M059J (cell line): ENCODE results near the gene IER2. TPM values are rescaled to one million over a fixed set of nuclear protein-coding genes. Genes with fewer than 3 reads are reported as not detected.
A peak's percentile ranks its signal among the peaks of the same experiment; 100 is the strongest.

Source experiments
- DNase-seq: peaks from one replicate; pipeline ENCODE4 v3.0.0-alpha.2; 2012; ENCODE audit warnings: low read depth
- total RNA-seq: library from RNA; depleted of rRNA; stranded (reverse); fragments of >200 nt; shearing (Covaris generic); gene quantifications from 2 replicates; pipeline ENCODE4 v1.2.3, GENCODE V29; 2014; rRNA removed

The IER2 gene
- total RNA-seq = 16.6 and 33.0 TPM in 2 replicates

DNA sequence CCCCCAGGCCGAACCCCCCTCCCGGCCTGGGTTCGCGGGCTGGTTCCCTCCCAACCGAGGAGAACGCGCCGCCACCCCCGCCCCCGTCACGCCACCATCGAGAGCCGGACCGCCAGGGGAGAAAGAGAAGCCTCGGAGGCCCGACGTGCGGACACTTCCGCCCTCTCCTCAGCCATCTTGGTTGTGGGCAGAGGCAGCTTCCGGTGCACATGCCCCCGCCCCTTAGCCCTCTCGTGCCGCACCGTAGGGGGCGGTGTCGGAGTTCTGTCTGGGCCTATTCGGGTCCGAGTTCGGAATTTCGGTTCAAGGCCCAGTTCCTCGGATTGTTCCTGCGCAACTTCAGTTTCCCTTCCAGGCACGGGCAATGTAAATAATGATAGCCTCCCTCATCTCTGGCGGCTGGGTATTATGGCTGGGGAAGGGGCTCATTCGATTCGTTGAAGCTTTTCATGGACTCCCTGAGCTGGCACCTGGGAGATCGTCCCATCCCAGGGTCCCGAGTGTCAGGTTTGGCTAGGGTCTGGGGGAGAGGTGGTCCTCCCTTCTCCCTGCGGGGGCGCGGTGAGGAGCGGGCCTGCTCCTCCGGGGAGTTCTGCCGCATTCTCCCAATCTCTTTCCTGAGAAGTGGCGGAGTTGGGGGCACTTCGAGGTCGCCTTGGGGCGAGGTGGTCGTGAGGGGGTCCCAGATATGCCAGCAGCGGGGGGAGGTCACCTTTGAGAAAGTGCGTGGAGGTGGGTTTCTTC is at the start of gene IER2, which contains the start of gene STX10:
Gene IER2 (plus strand): TSS at position 225 of the 744 bp plus-strand sequence. CDS start 2,776 bp downstream, outside the sequence.
Gene STX10 (minus strand): TSS at position 189 of the 744 bp plus-strand sequence. CDS start 202 bp downstream, outside the sequence.
- DNase-seq = peak; percentile 97

- no peak for DNase-seq
Observed at GRCh38 chr19:13100841-13101589, 49.2 kb upstream of the IER2 start.

DNA sequence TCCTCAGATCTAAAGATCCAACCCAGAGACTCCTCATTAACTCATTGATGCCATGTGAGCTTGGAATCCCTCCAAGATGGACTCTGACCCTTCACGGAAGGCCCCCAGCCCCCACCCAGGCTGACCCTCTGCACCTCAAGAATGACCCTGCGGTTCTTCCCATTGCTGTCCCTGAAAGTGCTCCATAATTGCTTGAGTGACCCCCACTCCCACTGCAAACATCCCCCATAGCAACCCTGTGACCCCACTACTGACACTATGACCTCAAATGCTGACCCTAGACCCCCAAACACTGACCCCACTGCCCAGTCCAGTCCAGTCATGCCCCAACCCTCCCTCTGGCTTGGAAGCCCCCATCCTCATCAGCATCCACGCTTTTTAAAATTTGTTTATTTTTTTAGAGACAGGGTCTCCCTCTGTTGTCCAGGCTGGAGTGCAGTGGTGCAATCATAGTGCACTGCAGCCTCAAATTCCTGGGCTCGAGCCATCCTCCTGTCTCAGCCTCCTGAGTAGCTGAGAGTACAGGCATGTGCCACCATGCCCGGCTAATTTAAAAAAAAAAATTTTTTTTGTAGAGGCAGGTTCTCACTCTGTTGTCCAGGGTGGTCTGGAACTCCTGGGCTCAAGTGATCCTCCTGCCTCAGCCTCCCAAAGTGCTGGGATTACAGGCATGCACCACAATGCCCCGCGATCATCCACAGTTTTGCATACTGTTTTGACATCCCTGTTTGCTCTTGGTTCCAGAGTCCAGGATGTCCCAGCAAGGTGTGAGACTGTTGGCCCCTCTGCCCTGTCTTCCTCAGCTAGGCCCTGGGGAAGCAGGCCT is 48.4 kb upstream of the IER2 start:
- no peak for DNase-seq

DNA sequence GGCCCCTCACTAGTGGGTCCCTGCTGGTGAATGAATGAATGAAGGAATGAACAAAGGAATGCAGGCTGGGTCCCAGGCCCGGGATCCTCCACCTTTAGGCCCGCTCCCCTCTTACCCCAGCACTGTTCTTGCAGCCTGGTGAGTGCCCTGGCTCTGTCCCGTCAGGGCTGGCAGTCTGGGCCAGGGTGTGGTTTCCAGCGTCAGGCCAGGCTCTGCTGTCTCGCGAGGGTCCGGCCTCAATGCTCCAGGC is 47.9 kb upstream of the IER2 start:
- DNase-seq = no peak

DNA sequence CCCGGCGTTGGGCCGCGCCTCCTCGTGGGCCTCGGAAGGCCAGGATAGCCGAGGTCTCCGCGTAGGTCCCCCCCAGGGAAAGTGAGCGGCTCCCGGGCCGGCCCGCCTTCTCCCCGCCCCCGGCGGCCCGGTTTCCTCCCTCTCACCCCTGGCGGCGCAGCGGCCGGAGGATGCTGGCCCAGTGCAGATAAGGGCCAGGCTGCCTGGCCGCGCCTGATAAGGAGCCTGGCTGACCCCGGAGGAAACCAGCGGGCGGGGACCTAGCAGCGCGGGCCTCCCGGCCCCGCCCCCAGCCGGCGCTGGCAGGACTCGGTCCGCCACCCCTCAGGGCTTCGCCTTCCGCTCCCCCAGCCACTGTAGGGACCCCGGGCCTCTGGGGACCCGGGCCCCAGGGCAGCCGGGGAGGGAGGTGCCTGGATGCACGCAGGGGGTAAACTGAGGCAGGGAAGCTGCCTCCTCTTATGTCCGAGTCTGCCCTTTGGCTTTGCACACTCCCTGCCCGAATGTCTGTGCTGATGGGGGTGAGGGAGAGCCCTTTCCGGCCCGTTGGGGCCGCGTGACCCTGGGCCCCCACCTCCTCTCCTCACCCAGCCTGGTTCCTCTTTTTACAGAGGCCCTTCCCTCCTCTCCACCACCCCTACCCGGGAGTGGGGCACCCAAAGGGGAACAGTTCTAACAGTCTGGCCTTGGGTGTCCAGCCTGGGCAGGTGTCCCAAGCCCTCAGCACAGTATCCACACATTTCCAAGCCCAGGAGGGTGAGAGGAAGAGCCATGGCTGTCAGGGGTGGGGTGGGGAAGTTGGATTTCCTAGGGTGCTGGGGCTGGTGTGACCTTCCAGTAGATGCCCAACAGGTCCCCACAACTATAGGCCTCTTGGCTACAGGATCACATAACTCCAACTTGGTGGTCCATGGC is 47.3 kb upstream of the IER2 start, which contains the start of gene LYL1:
Gene LYL1 (minus strand): TSS at position 193 of the 915 bp plus-strand sequence. CDS start 1,687 bp downstream, outside the sequence.
- no peak for DNase-seq

- no peak for DNase-seq
Observed at GRCh38 chr19:13103581-13104359, 46.4 kb upstream of the IER2 start.

DNA sequence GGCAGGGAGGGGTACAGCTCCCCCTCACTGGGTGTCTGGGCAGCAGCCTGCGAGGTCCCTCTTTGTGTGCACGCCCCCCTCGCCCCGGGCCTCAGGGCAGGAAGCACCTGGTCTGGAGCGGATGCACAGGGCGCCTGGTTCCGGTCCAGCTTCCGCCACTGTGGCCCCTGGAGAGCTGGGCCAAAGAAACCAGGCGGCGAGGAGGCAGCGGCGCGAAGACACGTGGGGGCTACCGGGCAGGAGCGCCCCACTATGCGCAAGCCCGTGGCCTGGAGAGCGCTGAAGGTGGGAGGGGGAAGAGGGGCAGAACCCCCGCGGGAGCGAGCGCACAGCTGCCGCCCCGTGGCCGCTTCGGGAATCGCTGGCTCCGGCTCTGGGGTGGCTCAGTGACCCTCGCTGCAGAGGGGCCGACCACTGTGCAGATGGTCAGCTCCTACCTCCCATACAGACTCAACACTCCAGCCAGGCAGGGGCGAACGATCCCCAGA is 45.8 kb upstream of the IER2 start:
- no peak for DNase-seq

- no peak for DNase-seq
Observed at GRCh38 chr19:13104848-13105711, 45.1 kb upstream of the IER2 start.

DNA sequence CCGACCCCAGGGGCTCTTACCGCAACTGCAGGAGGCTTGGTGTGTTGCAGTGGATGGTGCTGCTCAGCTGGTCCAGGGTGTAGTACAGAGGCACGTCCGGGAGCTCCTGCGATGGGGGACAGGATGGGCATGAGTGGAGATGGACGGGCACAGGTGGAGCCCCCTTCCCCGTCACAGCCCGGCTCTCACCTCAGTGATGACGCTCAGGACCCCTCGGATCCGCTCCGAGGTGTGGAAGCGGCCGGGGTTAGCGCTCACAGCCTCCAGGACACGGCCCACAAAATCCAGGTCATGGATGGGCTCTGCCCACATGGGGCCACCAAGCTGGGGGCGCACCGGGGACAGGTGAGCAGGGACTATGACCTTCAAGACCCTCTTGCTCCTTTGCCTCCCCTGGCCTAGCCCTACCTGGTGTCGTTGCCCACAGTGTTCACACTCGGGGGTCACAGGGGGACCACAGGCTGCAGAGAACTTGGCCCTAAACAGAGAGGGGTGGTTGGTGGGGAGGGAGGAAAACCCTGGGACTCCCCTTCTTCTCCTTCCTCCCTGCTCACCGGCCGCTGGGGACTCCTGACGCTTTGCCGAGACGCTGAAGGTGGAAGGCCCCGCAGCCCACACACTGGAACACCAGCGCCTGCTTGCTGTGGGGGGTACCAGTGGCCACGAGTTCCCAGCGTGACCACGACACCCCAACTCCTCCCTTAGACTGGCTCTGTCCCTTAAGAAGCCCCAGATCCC is 40.7 kb upstream of the IER2 start:
- no peak for DNase-seq

- DNase-seq = no peak
Observed at GRCh38 chr19:13110099-13110610, 40.1 kb upstream of the IER2 start.

DNA sequence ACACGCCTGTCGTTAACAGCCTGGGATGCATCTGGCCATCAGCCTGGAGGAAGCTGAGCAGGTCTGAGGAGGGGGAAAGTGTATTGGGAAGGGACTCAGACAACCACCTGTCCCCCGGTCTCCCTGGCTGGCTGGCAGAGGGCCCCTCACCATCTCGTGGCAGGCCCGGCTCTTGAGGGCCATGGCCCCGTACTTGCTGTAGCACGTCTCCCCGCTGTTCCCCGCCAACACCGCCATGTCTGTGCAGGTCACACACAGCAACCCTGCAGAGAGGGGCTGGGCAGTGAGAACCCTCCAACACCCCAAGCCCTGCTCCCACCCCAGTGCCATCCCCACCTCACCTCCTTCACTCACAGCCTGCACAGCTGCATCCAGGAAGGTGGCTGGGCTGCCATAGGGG is 37.7 kb upstream of the IER2 start:
- no peak for DNase-seq

DNA sequence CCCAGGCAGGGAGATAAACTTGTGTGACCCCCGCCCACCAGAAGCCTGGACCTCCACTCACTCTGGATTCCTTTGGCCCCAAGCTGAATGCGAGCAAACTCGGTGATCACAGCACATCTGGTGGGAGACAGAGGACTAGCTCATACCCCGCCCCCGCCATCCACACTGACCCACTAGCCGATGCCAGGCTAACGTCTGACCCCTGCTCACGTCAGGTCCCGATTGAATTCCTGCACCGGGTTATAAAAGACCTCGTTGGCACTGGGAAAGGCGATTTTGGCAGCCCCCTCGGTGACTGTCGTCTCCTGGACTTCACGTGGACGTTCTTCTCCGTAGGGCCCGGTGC is 34.3 kb upstream of the IER2 start:
- no peak for DNase-seq

DNA sequence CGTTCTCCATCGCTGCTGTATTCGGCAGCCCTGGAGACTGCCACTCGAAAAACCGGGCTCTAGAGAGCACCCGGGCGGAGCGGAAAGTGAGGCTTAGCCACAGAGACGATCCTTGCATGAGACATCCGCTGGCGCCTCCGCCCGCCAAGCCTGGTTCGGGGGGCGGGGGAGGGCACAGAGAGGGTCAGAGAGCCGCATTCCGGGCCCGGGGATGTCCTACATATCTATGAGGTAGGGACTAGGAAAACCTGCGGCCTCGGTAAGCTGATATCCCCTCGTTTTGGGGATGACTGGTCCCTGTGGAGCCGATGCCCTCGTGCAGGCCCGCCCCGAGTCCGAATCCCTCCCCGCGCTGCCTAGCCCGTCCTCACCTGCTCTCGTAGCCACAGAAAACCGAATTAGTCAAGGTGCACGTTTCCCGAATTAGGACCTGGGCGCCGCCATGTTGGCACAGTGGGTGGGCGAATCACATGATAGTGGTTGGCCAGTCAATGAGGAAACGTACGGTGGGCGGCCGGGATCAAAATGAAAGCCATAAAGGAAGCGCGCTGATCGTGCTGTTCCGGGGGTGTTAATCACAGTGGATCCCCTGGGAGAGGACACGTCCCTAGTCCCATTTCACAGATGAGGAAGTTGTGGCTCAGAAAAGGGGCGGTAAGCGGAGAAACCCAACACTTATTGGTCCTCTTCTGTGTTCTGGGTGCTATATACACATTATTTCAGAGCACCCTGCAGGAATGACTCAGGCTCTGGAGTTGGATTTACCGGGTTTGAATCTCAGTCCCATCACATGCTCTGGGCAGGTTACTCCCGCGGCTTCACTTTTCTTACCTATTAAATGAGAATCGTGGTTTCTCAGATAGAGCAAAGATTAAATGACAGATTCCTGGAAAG is 33.7 kb upstream of the IER2 start, which contains the start of gene TRMT1:
Gene TRMT1 (minus strand): TSS at position 459 of the 894 bp plus-strand sequence. CDS start 341 bp downstream, at position 118.
- DNase-seq = peak; percentile 96

DNA sequence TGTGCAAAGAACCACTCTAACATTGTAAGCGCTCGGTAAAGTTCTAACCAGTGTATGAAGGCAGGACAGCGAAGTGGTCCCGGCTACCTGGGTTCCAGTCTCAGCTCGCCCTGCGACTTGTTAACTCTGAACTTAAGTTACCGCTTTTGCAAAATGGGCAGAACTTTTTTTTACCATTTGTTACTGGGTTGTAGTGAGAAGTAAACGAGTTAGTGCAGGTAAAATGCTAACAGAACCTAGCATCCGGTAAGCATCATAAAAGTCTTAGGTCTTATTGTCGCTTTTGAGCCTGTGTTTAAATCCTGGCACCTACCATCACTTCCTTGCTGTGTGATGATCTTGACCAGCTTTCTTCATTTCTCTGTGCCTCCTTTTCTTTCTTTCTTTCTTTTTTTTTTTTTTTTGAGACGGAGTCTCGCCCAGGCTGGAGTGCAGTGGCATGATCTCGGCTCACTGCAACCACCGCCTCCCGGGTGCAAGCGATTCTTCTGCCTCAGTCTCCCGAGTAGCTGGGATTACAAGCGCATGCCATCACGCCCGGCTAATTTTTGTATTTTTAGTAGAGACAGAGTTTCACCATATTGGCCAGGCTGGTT is 32.9 kb upstream of the IER2 start:
- no peak for DNase-seq

DNA sequence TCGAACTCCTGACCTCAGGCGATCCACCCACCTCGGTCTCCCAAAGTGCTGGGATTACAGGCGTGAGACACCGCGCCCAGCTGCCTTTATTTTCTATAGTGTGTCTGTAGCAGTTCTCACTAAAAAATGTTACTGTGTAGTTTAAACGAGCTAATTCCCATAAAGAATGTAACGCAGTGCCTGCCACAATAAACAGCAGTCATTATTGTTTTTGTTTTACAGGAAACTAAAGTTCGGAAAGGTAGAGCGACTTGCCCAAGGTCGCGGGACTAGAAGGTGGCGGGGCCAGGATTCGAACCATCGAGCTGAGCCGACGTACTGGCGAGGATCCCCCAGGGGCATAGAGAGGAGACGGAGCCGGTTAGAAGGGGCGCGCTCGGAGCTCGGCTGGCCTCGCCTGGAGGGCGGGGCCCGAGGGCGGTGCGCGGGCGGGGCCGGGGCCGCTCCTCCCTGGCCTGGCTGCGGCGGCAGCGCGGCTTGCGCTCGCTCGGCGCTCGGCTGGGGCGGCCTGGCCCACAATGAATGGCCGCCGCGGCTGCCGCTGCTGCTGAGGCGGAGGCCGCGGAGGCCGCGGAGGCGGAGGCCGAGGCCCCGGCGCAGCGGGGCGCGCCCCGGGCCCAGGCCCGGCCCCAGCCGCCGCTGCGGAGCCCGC is 32.3 kb upstream of the IER2 start, which contains the start of gene NACC1:
Gene NACC1 (plus strand): TSS at position 493 of the 652 bp plus-strand sequence. CDS start 16,944 bp downstream, outside the sequence.
- peak; percentile 89 for DNase-seq
